Amygdala (tissue), 56 donors: ENCODE results near the gene CARS2.
A peak's percentile ranks its signal among the peaks of the same experiment; 100 is the strongest.
"Not testable (repeated sequence)": the region's sequence is repeated elsewhere in the genome, so short reads cannot be mapped to it uniquely, and the experiment has no call there.

Experiments used
- DNase-seq, 56 donors: peaks; one replicate each; lab custom pipeline; 2025; lab: John Stamatoyannopoulos, UW

The CARS2 gene

GRCh38 chr13:110705826-110706569 is at the start of gene CARS2:
Gene CARS2 (minus strand): TSS chr13:110706116. CDS start chr13:110706093, 23 bp downstream.
- DNase-seq, result peak; percentile 18 to 94 (median 84)

- DNase-seq, result no peak
These were observed 42.4 kb upstream of the CARS2 start for GRCh38 chr13:110748271-110748670.

GRCh38 chr13:110746438-110746837 is 40.5 kb upstream of the CARS2 start:
- DNase-seq, result no peak

DNA sequence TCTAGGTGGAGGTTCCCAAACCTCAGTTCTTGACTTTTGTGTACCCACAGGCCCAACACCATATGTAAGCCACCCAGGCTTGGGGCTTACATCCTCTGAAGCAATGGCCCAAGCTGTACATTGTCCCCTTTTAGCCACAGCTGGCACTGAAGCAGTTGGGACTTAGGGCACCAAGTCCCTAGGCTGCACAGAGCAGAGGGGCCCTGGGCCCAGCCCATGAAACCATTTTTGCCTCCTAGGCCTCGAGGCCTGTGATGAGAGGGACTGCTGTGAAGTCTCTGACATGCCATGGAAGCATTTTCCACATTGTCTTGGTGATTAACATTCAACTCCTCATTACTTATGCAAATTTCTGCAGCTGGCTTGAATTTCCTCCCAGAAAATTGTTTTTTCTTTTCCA is 37.8 kb upstream of the CARS2 start:
- no peak for DNase-seq

- no peak for DNase-seq
These were observed 31.6 kb upstream of the CARS2 start for GRCh38 chr13:110737555-110737954.

GRCh38 chr13:110734561-110734960 is 28.6 kb upstream of the CARS2 start:
- no peak for DNase-seq

DNA sequence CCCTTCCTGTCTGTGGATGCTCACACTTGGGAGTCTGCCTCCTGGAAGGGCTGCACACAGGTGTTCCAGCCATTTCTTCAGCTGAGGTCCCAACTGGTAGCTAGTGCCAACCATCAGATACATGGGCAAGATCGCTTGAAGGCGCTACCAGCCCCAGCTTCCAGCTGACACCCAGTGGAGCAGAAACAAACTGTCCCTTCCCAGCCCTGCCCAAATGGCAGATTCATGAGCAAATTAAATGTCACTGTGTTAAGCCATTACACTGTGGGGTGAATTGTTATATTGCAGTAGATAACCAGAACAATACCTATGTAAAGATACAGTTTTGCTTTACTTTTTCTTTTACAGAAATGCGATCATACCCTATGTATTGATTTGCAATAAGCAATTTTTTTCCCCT is 25.2 kb upstream of the CARS2 start:
- DNase-seq, result no peak

DNA sequence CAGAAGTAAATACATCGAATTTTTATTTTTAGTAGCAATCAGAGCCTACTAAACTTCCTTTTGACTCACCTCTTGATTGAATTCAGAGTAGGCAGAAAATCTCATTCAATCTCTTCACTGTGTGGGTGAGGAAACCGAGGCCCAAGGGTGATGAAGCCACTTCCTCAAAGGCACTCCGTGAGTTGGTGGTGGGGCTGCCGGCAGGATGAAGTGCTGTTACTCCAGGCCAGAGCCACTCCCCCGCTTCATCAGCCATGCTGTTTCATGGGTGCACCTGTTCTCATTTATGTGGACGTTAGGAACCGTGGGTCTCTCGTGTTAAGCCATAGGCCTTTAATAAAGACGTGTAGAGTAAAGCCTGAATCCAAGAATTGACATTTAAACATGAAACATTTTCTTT is 20.8 kb upstream of the CARS2 start:
- DNase-seq, result no peak

- not testable (repeated sequence) for DNase-seq
These were observed 20.2 kb upstream of the CARS2 start for GRCh38 chr13:110726153-110726552.

DNA sequence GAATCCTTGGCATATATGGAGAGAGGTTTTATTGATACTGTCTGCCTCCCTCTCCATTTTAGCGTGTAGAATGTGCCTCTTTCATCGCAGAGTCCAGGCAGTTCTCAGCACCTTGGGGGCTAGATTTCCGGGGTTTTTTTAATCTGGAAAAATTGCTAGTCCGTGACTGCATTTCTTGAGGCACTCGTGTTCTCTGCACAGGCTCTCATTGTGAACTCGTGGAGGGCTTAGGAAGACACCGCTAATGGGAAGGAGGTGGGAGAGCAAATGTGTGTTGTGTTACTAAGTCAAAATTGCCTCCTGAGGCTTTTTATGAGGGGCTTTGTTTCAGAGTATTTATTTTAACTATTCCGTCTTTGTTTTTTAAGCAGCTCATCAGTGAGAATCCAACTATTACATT is 17.7 kb upstream of the CARS2 start:
- DNase-seq, result no peak

DNA sequence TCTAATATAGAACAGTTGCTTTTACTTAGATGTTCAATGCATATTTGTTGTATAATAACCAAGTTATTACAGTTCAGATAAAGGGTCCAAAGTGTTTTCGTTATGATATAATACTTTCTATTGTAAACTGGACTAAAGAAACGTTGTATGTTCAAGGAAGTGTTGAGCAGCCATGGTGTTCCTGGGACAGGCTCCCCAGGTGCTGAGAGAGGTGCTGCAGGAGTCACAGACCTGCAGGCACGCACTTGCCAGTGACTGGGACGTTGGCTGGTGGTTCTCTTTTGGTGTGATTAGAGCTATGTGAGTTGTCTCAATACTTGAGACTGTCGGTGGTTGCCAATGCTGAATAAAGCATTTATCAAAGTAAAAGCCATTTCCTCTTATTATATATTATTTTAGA is 17.1 kb upstream of the CARS2 start:
- no peak for DNase-seq

DNA sequence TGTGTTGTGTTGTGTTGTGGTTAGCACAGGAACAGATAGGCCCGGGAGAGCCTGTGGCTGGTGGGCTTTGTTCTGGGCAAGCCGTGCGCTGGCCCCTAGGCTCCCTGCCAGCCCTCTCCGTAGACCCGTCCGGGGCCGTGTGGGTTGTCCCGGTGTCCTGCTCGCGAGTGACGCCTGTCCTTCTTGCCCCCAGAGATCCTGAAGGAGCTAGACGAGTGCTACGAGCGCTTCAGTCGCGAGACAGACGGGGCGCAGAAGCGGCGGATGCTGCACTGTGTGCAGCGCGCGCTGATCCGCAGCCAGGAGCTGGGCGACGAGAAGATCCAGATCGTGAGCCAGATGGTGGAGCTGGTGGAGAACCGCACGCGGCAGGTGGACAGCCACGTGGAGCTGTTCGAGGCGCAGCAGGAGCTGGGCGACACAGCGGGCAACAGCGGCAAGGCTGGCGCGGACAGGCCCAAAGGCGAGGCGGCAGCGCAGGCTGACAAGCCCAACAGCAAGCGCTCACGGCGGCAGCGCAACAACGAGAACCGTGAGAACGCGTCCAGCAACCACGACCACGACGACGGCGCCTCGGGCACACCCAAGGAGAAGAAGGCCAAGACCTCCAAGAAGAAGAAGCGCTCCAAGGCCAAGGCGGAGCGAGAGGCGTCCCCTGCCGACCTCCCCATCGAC is 13.3 kb upstream of the CARS2 start:
- no peak for DNase-seq

GRCh38 chr13:110716247-110716515 is 10.3 kb upstream of the CARS2 start:
- peak in 4 of 56 donors; percentile 27 to 65 (median 32) for DNase-seq

- peak; percentile 62 to 100 (median 99) for DNase-seq
These were observed 9.7 kb upstream of the CARS2 start for GRCh38 chr13:110715395-110716246.

DNA sequence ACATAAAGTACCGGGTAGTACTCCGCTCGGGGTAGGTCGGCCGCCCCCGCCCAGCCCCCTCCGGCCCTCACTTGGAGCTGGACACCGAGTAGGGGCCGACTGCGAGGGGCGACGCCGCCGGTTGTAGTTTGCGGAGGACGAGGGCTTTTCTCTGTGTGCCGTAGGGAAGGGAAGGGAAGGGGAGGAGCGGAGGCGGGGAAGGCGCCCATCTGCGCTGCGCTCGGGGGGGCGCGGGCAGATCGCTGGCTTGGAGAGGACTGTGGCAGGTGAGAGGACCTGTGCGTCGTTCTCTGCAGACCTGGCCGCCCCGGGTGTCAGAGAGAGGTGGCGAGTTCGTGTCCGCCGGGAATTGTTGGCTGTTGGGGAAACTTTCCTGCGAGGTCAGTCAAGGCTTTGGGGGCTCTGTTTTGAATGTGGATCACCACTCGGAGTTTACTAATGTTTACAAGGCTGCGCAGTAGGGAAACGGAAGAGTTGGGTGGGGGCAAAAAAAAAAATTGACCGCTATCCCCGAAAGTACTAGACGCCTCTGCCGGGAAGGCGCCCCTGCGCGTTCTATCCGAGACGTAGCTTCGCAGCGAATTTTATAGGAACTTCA is 9.0 kb upstream of the CARS2 start:
- DNase-seq, result peak in 42 of 56 donors; percentile 18 to 80 (median 59)

GRCh38 chr13:110713981-110714796 is 8.3 kb upstream of the CARS2 start:
- peak in 48 of 56 donors; percentile 9 to 78 (median 48) for DNase-seq

DNA sequence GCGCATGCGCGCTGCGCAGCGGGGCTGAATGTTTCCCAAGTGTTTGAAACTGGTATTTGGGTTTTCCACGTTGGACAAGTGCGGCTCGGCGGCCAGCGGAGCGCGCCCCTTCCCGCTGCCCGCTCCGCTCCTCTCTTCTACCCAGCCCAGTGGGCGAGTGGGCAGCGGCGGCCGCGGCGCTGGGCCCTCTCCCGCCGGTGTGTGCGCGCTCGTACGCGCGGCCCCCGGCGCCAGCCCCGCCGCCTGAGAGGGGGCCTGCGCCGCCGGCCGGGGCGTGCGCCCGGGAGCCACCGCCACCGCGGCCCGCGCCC is 7.7 kb upstream of the CARS2 start, which contains the start of gene ING1:
Gene ING1, plus strand, starts transcription at position 59 of the 311 bp plus-strand sequence. CDS start 450 bp downstream, outside the sequence.
- no peak for DNase-seq

DNA sequence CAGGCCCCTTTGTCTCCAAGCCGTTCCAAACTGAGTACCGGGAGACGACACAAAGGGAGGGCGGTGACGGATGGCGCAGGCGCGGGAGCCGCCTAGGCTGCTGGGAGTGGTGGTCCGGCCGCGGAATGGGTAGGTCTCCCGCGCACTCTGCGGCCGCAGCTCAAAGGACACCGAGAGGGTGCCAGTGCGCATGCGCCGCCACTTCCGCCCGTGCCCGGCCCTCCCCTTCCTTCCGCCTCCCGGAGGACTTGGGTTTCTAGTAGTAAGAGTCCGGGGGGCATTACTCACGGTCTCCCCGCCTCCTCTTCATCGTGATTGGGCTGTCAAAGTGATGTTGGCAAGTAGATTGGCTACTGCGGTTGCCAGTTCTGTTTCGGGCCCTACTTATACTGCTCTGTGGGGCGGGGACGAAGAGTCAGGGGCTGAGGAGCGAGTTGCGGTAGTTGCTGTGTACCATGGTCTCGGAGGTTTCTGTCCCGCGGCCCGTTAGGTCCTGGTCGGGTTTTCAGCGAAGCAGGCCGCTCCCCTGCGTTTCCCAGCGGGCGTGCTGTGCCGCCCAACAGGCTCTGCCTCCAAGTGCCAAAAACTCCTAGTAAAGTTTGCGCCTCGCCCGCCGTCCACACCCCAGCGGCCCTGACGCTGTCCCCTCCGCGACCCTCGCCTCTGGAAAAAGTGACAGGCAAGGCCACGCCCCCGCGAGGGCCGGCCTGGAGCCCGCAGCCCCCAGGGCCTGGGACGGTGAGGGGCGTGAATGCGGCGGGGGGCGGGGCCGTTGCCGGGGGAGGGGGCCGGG is 7.1 kb upstream of the CARS2 start:
- peak; percentile 75 to 100 (median 98) for DNase-seq
